Neuronal stem cell (in vitro differentiated cells): ENCODE results near the gene CD72.

ENCODE experiments used
- DNase-seq: peaks from one replicate; pipeline ENCODE4 v3.0.0-alpha.2; 2013; ENCODE audit warnings: low spot score
- H2AFZ ChIP-seq: one replicate; pipeline ENCODE4 v1.6.1; 2013; ENCODE audit warnings: mild to moderate bottlenecking, low read length, inconsistent platforms
- H2AK5ac ChIP-seq: 2 replicates; pipeline ENCODE4 v1.6.1; 2013; ENCODE audit warnings: low read depth, mild to moderate bottlenecking, inconsistent platforms, low read length, moderate library complexity, mixed read lengths
- H2BK120ac ChIP-seq: 2 replicates; pipeline ENCODE4 v1.6.1; 2013; ENCODE audit warnings: low read depth, mild to moderate bottlenecking, inconsistent platforms, low read length, moderate library complexity, mixed read lengths
- H2BK12ac ChIP-seq: one replicate; pipeline ENCODE4 v1.6.1; 2013; ENCODE audit warnings: low read length, inconsistent platforms
- H2BK15ac ChIP-seq: 2 replicates; pipeline ENCODE4 v1.6.1; 2013; ENCODE audit warnings: mild to moderate bottlenecking, low read length, inconsistent platforms, mixed read lengths
- H2BK5ac ChIP-seq: one replicate; pipeline ENCODE4 v1.6.1; 2013; ENCODE audit warnings: inconsistent platforms, mild to moderate bottlenecking, low read length, moderate library complexity
- H3K14ac ChIP-seq: one replicate; pipeline ENCODE4 v1.6.1; 2013; ENCODE audit warnings: low read length, inconsistent platforms
- H3K18ac ChIP-seq: 2 replicates; pipeline ENCODE4 v1.6.1; 2013; ENCODE audit warnings: low read length, inconsistent platforms
- H3K23ac ChIP-seq: 2 replicates; pipeline ENCODE4 v1.6.1; 2013; ENCODE audit warnings: low read depth, mild to moderate bottlenecking, mixed read lengths, low read length, inconsistent platforms; ENCODE audit not compliant: poor library complexity
- H3K27ac ChIP-seq: replicated peaks from 3 replicates; pipeline ENCODE4 v1.5.1; 2013; ENCODE audit warnings: low read length, inconsistent platforms
- H3K27me3 ChIP-seq, 3 experiments: 2 replicates each; pipeline ENCODE4 v1.6.1; 2013; ENCODE audit warnings: low read length in 3 of 3, mild to moderate bottlenecking in 2 of 3, inconsistent platforms in 1 of 3, low read depth in 1 of 3, mixed read lengths in 1 of 3, moderate library complexity in 1 of 3; ENCODE audit not compliant: control insufficient read depth in 3 of 3, insufficient read depth in 3 of 3
- H3K36me3 ChIP-seq, 2 donors: replicated peaks in 1 of 2; 2 replicates each; pipeline ENCODE4 v1.6.1; 2013; ENCODE audit warnings: low read length in 2 of 2; ENCODE audit not compliant: control insufficient read depth in 2 of 2, insufficient read depth in 2 of 2
- H3K4ac ChIP-seq: 2 replicates; pipeline ENCODE4 v1.6.1; 2013; ENCODE audit warnings: inconsistent platforms, mild to moderate bottlenecking, low read length, moderate library complexity
- H3K4me1 ChIP-seq, 2 donors: 1 replicate in 1 of 2; 2 replicates in 1 of 2; pipeline ENCODE4 v1.6.1; 2013; ENCODE audit warnings: low read length in 2 of 2, low read depth in 1 of 2; ENCODE audit not compliant: control insufficient read depth in 2 of 2, insufficient read depth in 1 of 2
- H3K4me2 ChIP-seq: one replicate; pipeline ENCODE4 v1.6.1; 2013; ENCODE audit warnings: mild to moderate bottlenecking, low read length, inconsistent platforms; ENCODE audit not compliant: insufficient read depth, poor library complexity, severe bottlenecking
- H3K4me3 ChIP-seq, 2 donors: 2 replicates each; pipeline ENCODE4 v1.5.1; 2013; ENCODE audit warnings: low read length in 2 of 2, mild to moderate bottlenecking in 2 of 2, inconsistent platforms in 1 of 2, moderate library complexity in 1 of 2
- H3K79me1 ChIP-seq: one replicate; pipeline ENCODE4 v1.6.1; 2013; ENCODE audit warnings: low read depth, mild to moderate bottlenecking, inconsistent platforms, low read length, moderate library complexity
- H3K9ac ChIP-seq: one replicate; pipeline ENCODE4 v1.6.1; 2013; ENCODE audit warnings: mild to moderate bottlenecking, low read depth, low read length, inconsistent platforms; ENCODE audit not compliant: poor library complexity
- H3K9me3 ChIP-seq, 2 donors: replicated peaks in 1 of 2; 2 replicates each; pipeline versions ENCODE3 to v1.6.1; 2013; ENCODE audit warnings: low read length in 2 of 2, mild to moderate bottlenecking in 2 of 2, inconsistent platforms in 1 of 2, low read depth in 1 of 2, mixed read lengths in 1 of 2, moderate library complexity in 1 of 2; ENCODE audit not compliant: control insufficient read depth in 2 of 2, insufficient read depth in 1 of 2
- H4K8ac ChIP-seq: one replicate; pipeline ENCODE4 v1.6.1; 2013; ENCODE audit warnings: low read depth, mild to moderate bottlenecking, inconsistent platforms, low read length, moderate library complexity
- H4K91ac ChIP-seq: one replicate; pipeline ENCODE4 v1.6.1; 2013; ENCODE audit warnings: low read length, low read depth, mild to moderate bottlenecking, inconsistent platforms; ENCODE audit not compliant: poor library complexity
- WGBS, 2 donors: extraction: QIAGEN DNeasy Blood & Tissue Kit; methylation state at CpG; one replicate each; pipeline ENCODE4 v1.1.7; 2013; ENCODE audit warnings: missing lambda C conversion rate in 2 of 2, mixed read lengths in 1 of 2; ENCODE audit not compliant: insufficient read length in 2 of 2, insufficient replicate concordance in 1 of 2; ENCODE audit errors: extremely low coverage in 2 of 2; 5-methylcytosine and 5-hydroxymethylcytosine counted together

Gene CD72

DNA sequence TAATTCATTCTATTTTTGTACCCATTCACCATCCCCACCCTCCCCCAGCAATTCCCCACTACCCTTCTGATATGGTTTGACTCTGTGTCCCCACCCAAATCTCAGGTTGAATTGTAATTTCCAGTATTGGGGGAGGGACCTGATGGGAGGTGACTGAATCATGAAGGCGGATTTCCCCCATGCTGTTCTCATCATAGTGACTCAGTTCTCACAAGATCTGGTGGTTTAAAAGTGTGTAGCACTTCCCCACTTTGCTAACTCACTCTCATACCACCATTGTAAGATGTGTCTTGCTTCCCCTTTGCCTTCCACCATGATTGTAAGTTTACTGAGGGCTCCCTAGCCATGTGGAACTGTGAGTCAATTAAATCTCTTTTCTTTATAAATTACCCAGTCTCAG, 39.1 kb downstream of the CD72 start:
- Histone ChIP-seq H3K36me3 (no peaks in the 10 kb centered on the region), H3K79me1 (no peaks in the 10 kb centered on the region), H3K4me1 (no peaks in the 10 kb centered on the region), H3K9me3 (peaks cover 4 to 15% of the 10 kb centered on the region in 2 donors), H3K18ac (no peak overlapping the region), H2BK5ac (no peak overlapping the region), H3K27ac (no peak overlapping the region), H2BK120ac (no peak overlapping the region), H2BK15ac (no peak overlapping the region), H3K27me3 (no peaks in the 10 kb centered on the region), H2AFZ (no peak overlapping the region), H2AK5ac (no peak overlapping the region), H3K9ac (no peak overlapping the region), H4K91ac (no peak overlapping the region), H3K4me2 (no peak overlapping the region), H3K4me3 (no peak overlapping the region), H4K8ac (no peak overlapping the region), H3K4ac (no peak overlapping the region), H2BK12ac (no peak overlapping the region), H3K23ac (no peak overlapping the region), H3K14ac (no peak overlapping the region)
- DNase-seq: no peak
- WGBS, 2 donors: no CpG with 5 or more reads among the region's 1 CpG

DNA sequence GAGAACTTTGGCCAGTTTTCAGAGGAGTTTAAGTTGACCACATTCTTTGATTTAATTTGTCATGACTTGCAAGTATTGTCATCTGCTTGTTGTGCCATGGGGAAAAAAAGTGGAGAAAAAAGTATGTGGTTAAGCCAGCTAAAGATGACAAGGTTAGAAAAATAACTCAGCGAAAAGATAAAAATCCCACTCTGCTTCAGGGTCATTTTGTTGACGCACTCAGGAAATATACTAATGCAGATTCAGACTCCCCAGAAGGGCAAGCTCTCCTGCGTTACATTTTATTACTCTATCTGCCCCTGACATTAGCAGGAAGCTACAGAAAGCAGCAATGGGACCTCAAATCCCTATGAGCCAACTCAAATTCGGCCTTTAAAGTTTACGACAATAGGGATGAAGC, 40.7 kb downstream of the CD72 start:
- Histone ChIP-seq H3K18ac (no peak overlapping the region), H3K9me3 (peaks cover 4 to 15% of the 10 kb centered on the region in 2 donors), H2BK5ac (no peak overlapping the region), H2BK12ac (no peak overlapping the region), H3K27me3 (no peaks in the 10 kb centered on the region), H3K4me3 (no peak overlapping the region), H2AFZ (no peak overlapping the region), H3K4me1 (no peaks in the 10 kb centered on the region), H3K14ac (no peak overlapping the region), H3K4me2 (no peak overlapping the region), H3K23ac (no peak overlapping the region), H3K79me1 (no peaks in the 10 kb centered on the region), H2BK120ac (no peak overlapping the region), H3K4ac (no peak overlapping the region), H3K27ac (no peak overlapping the region), H4K91ac (no peak overlapping the region), H2AK5ac (no peak overlapping the region), H4K8ac (no peak overlapping the region), H3K9ac (no peak overlapping the region), H2BK15ac (no peak overlapping the region), H3K36me3 (no peaks in the 10 kb centered on the region)
- DNase-seq: no peak
- WGBS, 2 donors: no CpG with 5 or more reads among the region's 5 CpGs

DNA sequence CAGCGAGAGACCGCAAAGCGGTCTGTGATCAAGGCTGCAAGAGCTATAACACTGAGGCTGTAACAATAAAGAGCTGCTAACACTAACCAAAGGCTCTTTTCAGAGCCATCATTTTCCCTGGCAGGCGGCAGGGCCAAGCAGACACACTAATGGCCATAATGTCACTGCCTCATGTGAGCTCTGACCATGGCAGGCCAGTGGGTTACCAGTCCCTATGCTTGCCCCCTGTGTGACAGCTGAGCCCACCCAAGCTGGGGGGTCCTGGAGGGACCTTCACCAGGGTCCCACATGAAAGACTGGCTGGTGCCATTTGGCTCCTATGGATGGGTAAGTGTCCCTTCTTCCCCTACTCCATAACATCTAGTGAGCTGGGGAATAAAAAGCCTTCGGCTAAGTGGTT, 42.7 kb downstream of the CD72 start:
- H3K23ac ChIP-seq: no peak overlapping the region
- H3K36me3 ChIP-seq: no peaks in the 10 kb centered on the region
- H2AFZ ChIP-seq: no peak overlapping the region
- no peak overlapping the region for H3K4me2 ChIP-seq
- no peak overlapping the region for H2BK12ac ChIP-seq
- no peak overlapping the region for H3K4ac ChIP-seq
- H3K79me1 ChIP-seq: no peaks in the 10 kb centered on the region
- no peak overlapping the region for H2BK15ac ChIP-seq
- no peaks in the 10 kb centered on the region for H3K27me3 ChIP-seq
- H3K18ac ChIP-seq: no peak overlapping the region
- H3K4me1 ChIP-seq: no peaks in the 10 kb centered on the region
- no CpG with 5 or more reads among the region's 5 CpGs for WGBS, 2 donors
- no peak overlapping the region for H3K4me3 ChIP-seq
- peaks cover 4 to 8% of the 10 kb centered on the region in 2 donors for H3K9me3 ChIP-seq
- H2BK5ac ChIP-seq: no peak overlapping the region
- no peak overlapping the region for H4K8ac ChIP-seq
- no peak for DNase-seq
- no peak overlapping the region for H3K14ac ChIP-seq
- H4K91ac ChIP-seq: no peak overlapping the region
- no peak overlapping the region for H3K9ac ChIP-seq
- H3K27ac ChIP-seq: no peak overlapping the region
- no peak overlapping the region for H2AK5ac ChIP-seq
- no peak overlapping the region for H2BK120ac ChIP-seq

DNA sequence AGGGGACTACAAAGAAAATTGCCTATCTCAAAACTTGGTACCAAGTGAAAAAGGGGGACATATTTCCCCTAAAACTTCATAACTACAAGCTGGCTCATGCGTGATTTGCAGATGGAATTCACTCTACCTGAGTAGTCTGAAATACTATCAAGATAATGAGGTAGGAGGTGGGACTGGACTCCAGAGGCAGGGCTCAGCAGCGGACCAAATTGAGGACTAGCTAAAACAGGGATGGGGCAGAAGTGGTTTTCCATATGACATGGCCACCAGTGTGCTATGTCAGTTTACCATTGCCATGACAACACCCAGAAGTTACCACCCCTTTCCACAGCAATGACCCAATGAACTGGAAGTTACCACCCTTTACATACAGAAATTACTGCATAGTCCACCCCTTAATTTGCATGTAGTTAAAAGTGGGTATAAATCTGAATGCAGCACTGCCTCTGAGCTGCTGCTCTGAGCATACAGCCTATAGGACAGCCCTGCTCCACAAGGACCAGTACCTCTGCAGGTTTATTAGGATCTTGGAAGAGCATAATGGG, 43.6 kb downstream of the CD72 start:
- H3K27ac ChIP-seq: no peak overlapping the region
- no peak for DNase-seq
- no peaks in the 10 kb centered on the region for H3K4me1 ChIP-seq
- H2BK12ac ChIP-seq: no peak overlapping the region
- H3K4me2 ChIP-seq: no peak overlapping the region
- H4K91ac ChIP-seq: no peak overlapping the region
- H3K18ac ChIP-seq: no peak overlapping the region
- H2BK5ac ChIP-seq: no peak overlapping the region
- H4K8ac ChIP-seq: no peak overlapping the region
- H3K4ac ChIP-seq: no peak overlapping the region
- H2BK15ac ChIP-seq: no peak overlapping the region
- H3K79me1 ChIP-seq: no peaks in the 10 kb centered on the region
- no peak overlapping the region for H3K9ac ChIP-seq
- H3K23ac ChIP-seq: no peak overlapping the region
- no peak overlapping the region for H2AK5ac ChIP-seq
- peaks cover 0 to 2% of the 10 kb centered on the region in 2 donors for H3K9me3 ChIP-seq
- no peaks in the 10 kb centered on the region for H3K36me3 ChIP-seq
- no peak overlapping the region for H3K4me3 ChIP-seq
- no peaks in the 10 kb centered on the region for H3K27me3 ChIP-seq
- H2BK120ac ChIP-seq: no peak overlapping the region
- no peak overlapping the region for H3K14ac ChIP-seq
- no CpG with 5 or more reads among the region's 2 CpGs for WGBS, 2 donors
- H2AFZ ChIP-seq: no peak overlapping the region
